Lower lobe of right lung (tissue), 2 donors: ENCODE measurements around the gene MISP. TPM values are rescaled to one million over a fixed set of nuclear protein-coding genes. Genes with fewer than 3 reads are reported as not detected.
A peak's percentile ranks its signal among the peaks of the same experiment; 100 is the strongest.

ENCODE experiments used
- ATAC-seq, 2 donors: fragments of 200-7000 bp; cut with Tn5 transposase; one replicate each; pipeline ENCODE4 v1.9.1; 2020 to 2022; ENCODE audit warnings: mild to moderate bottlenecking in 2 of 2, moderate library complexity in 2 of 2
- DNase-seq: peaks from one replicate; pipeline ENCODE4 v3.0.0-alpha.2; 2020
- H3K27ac ChIP-seq: fragments of 200-600 bp; one replicate; pipeline ENCODE4 v1.8.0; 2022
- H3K27me3 ChIP-seq: fragments of 200-600 bp; one replicate; pipeline ENCODE4 v1.8.0; 2022; ENCODE audit warnings: low read depth
- H3K36me3 ChIP-seq: fragments of 200-600 bp; one replicate; pipeline ENCODE4 v1.8.0; 2022; ENCODE audit warnings: mild to moderate bottlenecking
- H3K4me1 ChIP-seq: fragments of 200-600 bp; one replicate; pipeline ENCODE4 v1.8.0; 2022
- H3K4me3 ChIP-seq: fragments of 200-600 bp; one replicate; pipeline ENCODE4 v1.8.0; 2022; ENCODE audit warnings: mild to moderate bottlenecking
- H3K9me3 ChIP-seq: fragments of 200-600 bp; one replicate; pipeline ENCODE4 v1.8.0; 2022
- CTCF ChIP-seq: fragments of 200-600 bp; IDR thresholded peaks from one replicate; pipeline ENCODE4 v1.8.0; 2022; ENCODE audit warnings: antibody characterized with exemption, mild to moderate bottlenecking
- intact Hi-C: fragments of 100-400 bp; cut with DNase I; formaldehyde crosslinking; loops from one replicate; pipeline ENCODE4 v1.11.0; 2022
- total RNA-seq: library from RNA; stranded (reverse); fragmentation: NEBNext Ultra II Directional; extraction: Animal tissue kit (Norgen Biotek cat#: 25700); gene quantifications from one replicate; pipeline ENCODE4 v1.2.1, GENCODE V29; 2021
- donor health status: DM: no; HTN: yes; CAD: no; lungs with severe emphysema.

MISP gene
- total RNA-seq, 1 donor from 2014 or later: 8.9 TPM

GRCh38 chr19:722553-723101 lies 28.3 kb upstream of the MISP start:
- H3K27me3 ChIP-seq: peaks cover 22% of the 10 kb centered on the region
- no peak for DNase-seq
- H3K9me3 ChIP-seq: no peaks in the 10 kb centered on the region
- ATAC-seq: peak; percentile 5 to 6
- H3K4me3 ChIP-seq: no peak overlapping the region
- peaks cover 7% of the 10 kb centered on the region for H3K36me3 ChIP-seq
- peak overlapping the region; percentile 41 for H3K27ac ChIP-seq
- peaks cover 22% of the 10 kb centered on the region for H3K4me1 ChIP-seq
- intact Hi-C loops: no loop called here
- no peak for TF ChIP-seq CTCF

GRCh38 chr19:723247-723646 lies 27.7 kb upstream of the MISP start:
- DNase-seq: no peak
- TF ChIP-seq CTCF: no peak
- intact Hi-C loops: no loop called here
- H3K9me3 ChIP-seq: no peaks in the 10 kb centered on the region
- peaks cover 22% of the 10 kb centered on the region for H3K4me1 ChIP-seq
- no peak for ATAC-seq
- H3K27ac ChIP-seq: no peak overlapping the region
- H3K27me3 ChIP-seq: peaks cover 22% of the 10 kb centered on the region
- no peak overlapping the region for H3K4me3 ChIP-seq
- H3K36me3 ChIP-seq: peaks cover 7% of the 10 kb centered on the region

DNA sequence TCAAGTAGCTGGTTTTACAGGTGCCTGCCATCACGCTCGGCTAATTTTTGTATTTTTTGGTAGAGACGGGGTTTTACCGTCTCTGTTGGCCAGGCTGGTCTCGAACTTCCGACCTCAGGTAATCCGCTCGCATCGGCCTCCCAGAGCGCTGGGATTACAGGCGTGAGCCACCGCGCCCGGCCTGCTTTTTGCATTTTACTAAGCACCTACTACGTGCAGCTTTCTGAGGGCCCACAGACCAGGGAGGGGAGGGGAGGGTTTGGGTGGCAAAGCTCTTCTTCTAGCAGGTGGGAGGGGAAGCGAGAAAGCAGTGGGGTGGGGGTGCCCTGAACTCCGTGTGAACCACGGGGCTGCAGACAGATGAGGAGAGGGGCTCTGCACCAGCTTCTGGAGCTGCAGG lies 27.2 kb upstream of the MISP start:
- Histone ChIP-seq H3K4me1 (peaks cover 23% of the 10 kb centered on the region), H3K36me3 (peaks cover 7% of the 10 kb centered on the region), H3K9me3 (no peaks in the 10 kb centered on the region), H3K27ac (no peak overlapping the region), H3K4me3 (no peak overlapping the region), H3K27me3 (peaks cover 22% of the 10 kb centered on the region)
- no peak for TF ChIP-seq CTCF
- DNase-seq: no peak
- intact Hi-C loops: no loop called here
- ATAC-seq: no peak

DNA sequence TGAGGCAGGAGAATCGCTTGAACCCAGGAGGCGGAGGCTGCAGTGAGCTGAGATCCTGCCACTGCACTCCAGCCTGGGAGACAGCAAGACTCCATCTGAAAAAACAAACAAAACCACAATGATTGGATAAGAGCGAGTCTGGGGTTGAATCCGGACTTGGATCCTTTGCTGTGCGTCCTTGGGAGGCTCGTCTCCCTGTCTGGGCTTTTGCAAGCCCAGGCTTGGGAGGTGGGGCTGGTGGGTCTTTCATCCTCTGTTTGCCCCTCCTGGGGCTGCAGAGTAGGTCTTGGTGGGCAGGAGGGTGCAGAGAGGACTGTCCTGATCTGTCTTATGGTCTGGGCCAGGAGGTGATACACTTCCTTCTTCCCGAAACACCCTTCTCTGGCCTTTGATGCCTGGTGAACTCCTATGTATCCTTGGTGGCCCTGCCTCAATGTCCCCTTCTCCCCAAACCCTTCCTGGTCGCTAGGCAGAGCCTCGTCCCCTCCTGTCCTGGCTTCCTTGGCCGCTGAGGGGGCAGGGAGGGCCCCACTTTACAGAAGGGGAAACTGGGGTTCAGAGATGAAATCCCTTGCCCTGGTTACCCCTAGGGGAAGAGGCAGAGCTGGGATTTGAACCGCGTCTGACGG lies 25.3 kb upstream of the MISP start:
- intact Hi-C loops: no loop called here
- Histone ChIP-seq H3K4me1 (peaks cover 19% of the 10 kb centered on the region), H3K36me3 (peaks cover 7% of the 10 kb centered on the region), H3K27ac (no peak overlapping the region), H3K27me3 (peaks cover 12% of the 10 kb centered on the region), H3K4me3 (no peak overlapping the region), H3K9me3 (no peaks in the 10 kb centered on the region)
- ATAC-seq (no peak), DNase-seq (no peak)
- TF ChIP-seq CTCF: no peak

DNA sequence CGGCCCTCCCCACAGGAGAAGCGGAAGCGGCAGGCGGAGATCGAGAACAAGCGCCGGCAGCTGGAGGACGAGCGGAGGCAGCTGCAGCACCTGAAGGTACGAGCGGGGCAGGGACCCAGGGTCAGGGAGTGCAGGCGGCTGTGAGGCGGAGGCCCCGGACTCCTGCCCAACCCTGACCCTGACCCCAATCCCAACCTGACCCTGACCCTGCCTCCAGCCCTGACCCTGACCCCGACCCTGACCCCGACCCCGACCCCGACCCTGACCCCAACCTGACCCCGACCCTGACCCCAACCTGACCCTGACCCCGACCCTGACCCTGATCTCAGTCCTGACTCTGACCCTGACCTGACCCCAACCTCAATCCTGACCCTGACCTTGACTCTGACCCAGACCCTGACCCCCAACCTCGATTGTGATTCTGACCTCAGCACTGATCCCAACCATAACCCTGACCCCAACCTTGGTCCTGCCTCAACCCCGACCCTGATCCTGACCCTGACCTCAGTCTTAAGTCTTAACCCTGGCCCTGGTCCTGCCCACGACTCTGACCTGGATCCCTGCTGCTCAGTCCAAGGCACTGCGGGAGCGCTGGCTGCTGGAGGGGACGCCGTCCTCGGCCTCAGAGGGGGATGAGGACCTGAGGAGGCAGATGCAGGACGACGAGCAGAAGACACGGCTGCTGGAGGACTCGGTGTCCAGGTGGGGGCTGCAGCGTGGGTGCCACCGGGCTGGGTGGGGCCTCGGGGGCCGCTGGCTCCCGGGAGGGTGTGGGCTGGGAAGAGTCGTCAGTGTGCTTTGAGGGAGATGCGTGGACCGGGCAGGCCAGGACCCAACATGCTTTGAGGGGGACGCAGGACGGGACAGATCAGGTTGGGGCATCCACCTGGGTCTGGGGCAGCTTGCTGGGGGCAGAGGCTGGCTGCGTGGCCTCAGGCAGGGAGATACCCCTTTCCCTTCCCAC lies 23.6 kb upstream of the MISP start:
- Histone ChIP-seq H3K4me1 (peaks cover 19% of the 10 kb centered on the region), H3K4me3 (no peak overlapping the region), H3K9me3 (no peaks in the 10 kb centered on the region), H3K36me3 (peaks cover 7% of the 10 kb centered on the region), H3K27me3 (peaks cover 5% of the 10 kb centered on the region), H3K27ac (peak overlapping the region; percentile 82)
- TF ChIP-seq CTCF: no peak
- DNase-seq: no peak
- ATAC-seq: peak; percentile 4 to 21
- intact Hi-C loops: no loop called here
